DND-41 (cell line): ENCODE measurements around the gene TRAP1.

Experiments used
- ATAC-seq: fragments of 200-7000 bp; cut with Tn5 transposase; 3 replicates; pipeline ENCODE4 v1.9.1; 2021; ENCODE audit warnings: low read depth; ENCODE audit not compliant: insufficient read depth
- DNase-seq: peaks from one replicate; pipeline ENCODE4 v3.0.0-alpha.2; 2020
- H2AFZ ChIP-seq: 2 replicates; pipeline ENCODE4 v1.6.0; 2012; ENCODE audit warnings: low read depth, low read length
- H3K27ac ChIP-seq: 2 replicates; pipeline ENCODE4 v1.5.1; 2012; ENCODE audit warnings: low read length, inconsistent platforms
- H3K27me3 ChIP-seq: fragments of 200-600 bp; sonication (generic); 2 replicates; pipeline ENCODE4 v1.6.0; 2012; ENCODE audit warnings: low read length, mild to moderate bottlenecking, inconsistent platforms; ENCODE audit not compliant: insufficient read depth, poor library complexity
- H3K36me3 ChIP-seq: 2 replicates; pipeline ENCODE4 v1.5.1; 2012; ENCODE audit warnings: low read length, inconsistent platforms; ENCODE audit not compliant: insufficient read depth
- H3K4me1 ChIP-seq: 2 replicates; pipeline ENCODE4 v1.5.1; 2012; ENCODE audit warnings: mild to moderate bottlenecking, low read length; ENCODE audit not compliant: insufficient read depth
- H3K4me2 ChIP-seq: 2 replicates; pipeline ENCODE4 v1.6.0; 2012; ENCODE audit warnings: mild to moderate bottlenecking, moderate library complexity, low read length, inconsistent platforms; ENCODE audit not compliant: insufficient read depth
- H3K4me3 ChIP-seq, 2 experiments: fragments of 200-600 bp in 1 of 2; shearing (Covaris generic) in 1 of 2; 2 replicates each; pipeline ENCODE4 v1.5.1; 2012 to 2016; ENCODE audit warnings: inconsistent platforms in 2 of 2, low read length in 2 of 2, mild to moderate bottlenecking in 2 of 2, low read depth in 1 of 2, moderate library complexity in 1 of 2
- H3K79me2 ChIP-seq: 2 replicates; pipeline ENCODE4 v1.6.0; 2012; ENCODE audit warnings: low read length, inconsistent platforms; ENCODE audit not compliant: insufficient read depth
- H3K9ac ChIP-seq: 2 replicates; pipeline ENCODE4 v1.6.0; 2012; ENCODE audit warnings: low read depth, mild to moderate bottlenecking, inconsistent platforms, low read length, moderate library complexity
- H3K9me3 ChIP-seq: 2 replicates; pipeline ENCODE4 v1.5.1; 2012; ENCODE audit warnings: low read length, moderate library complexity, mild to moderate bottlenecking, inconsistent platforms; ENCODE audit not compliant: insufficient read depth, severe bottlenecking
- H4K20me1 ChIP-seq: 2 replicates; pipeline ENCODE4 v1.6.0; 2012; ENCODE audit warnings: low read length; ENCODE audit not compliant: insufficient read depth
- EZH2 ChIP-seq: IDR thresholded peaks from 3 replicates; pipeline ENCODE4 v1.6.1; 2012; ENCODE audit warnings: borderline replicate concordance, low read depth, mild to moderate bottlenecking, moderate library complexity, low read length, inconsistent platforms; ENCODE audit not compliant: severe bottlenecking
- TF ChIP-seq, protein P1 (sequence below): IDR thresholded peaks from 2 replicates; pipeline ENCODE4 v1.5.1; 2012; ENCODE audit warnings: borderline replicate concordance, low read length, moderate library complexity, mild to moderate bottlenecking; ENCODE audit not compliant: poor library complexity, severe bottlenecking; ENCODE audit errors: extremely low read depth

The TRAP1 gene

DNA sequence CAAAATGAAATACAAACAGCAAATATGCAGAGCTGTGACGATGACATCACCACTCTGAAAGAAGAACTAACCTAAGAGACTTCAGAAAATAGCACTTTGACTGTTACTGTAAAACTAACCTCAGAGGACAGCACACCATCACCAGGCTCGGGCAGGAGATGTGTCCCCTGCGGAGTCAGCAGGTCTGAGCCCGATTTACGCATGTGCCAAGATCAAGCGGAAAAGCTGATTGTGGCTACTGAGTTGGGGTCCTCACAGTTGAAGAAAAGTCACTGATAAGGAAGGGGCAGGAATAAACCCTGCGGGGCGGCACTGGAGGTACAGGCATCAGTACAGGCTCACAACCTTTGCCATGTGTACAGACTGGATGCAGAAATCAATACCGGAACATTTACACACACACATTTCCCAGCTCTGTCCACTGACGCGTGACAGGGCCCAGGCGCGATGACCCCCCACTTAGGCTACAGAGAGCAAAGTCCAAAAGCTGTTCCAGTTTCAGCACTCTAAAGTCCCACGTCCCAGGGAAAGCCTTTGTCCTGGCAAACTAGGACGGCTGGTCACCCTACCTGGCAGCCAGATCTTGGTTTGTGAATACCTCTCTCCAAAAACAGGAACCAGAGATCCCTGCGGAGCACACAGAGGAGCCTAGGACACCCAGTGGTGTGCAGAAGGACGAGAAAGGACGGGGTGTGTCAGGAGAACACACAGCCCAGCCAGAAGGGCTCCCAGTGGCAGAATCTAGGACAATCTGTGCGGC lies 21.5 kb downstream of the TRAP1 start:
- Histone ChIP-seq H3K79me2 (no peaks in the 10 kb centered on the region), H3K27ac (no peak overlapping the region), H3K36me3 (no peaks in the 10 kb centered on the region; the same call in 1 of the 2 replicates), H3K4me2 (no peak overlapping the region), H3K4me3 (no peak overlapping the region), H3K27me3 (peaks cover 11% of the 10 kb centered on the region), H4K20me1 (peaks cover 87% of the 10 kb centered on the region), H3K4me1 (peaks cover 20% of the 10 kb centered on the region), H3K9me3 (no peaks in the 10 kb centered on the region), H2AFZ (no peak overlapping the region), H3K9ac (no peak overlapping the region)
- ATAC-seq (no peak), DNase-seq (no peak)
- no peak for TF ChIP-seq EZH2
- TF ChIP-seq, protein P1, sequence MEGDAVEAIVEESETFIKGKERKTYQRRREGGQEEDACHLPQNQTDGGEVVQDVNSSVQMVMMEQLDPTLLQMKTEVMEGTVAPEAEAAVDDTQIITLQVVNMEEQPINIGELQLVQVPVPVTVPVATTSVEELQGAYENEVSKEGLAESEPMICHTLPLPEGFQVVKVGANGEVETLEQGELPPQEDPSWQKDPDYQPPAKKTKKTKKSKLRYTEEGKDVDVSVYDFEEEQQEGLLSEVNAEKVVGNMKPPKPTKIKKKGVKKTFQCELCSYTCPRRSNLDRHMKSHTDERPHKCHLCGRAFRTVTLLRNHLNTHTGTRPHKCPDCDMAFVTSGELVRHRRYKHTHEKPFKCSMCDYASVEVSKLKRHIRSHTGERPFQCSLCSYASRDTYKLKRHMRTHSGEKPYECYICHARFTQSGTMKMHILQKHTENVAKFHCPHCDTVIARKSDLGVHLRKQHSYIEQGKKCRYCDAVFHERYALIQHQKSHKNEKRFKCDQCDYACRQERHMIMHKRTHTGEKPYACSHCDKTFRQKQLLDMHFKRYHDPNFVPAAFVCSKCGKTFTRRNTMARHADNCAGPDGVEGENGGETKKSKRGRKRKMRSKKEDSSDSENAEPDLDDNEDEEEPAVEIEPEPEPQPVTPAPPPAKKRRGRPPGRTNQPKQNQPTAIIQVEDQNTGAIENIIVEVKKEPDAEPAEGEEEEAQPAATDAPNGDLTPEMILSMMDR = no peak

DNA sequence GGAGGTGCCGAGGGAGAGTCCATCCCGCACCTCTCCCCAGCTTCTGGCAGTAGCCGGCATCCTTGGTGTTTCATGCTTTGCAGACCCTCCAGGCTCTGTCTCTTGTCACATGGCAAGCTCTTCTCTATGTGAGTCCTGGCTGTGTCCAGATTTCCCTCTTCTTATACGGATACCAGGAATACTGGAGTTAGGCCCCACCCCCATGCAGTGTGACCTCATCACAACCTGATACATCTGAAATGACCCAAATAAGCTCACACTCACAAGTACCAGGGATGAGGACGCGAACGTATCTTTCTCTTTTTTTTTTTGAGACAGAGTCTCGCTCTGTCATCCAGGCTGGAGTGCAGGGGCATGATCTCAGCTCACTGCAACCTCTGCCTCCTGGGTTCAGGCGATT lies 23.3 kb downstream of the TRAP1 start:
- TF ChIP-seq, protein P1 = no peak
- no peak for TF ChIP-seq EZH2
- H3K27me3 ChIP-seq = peaks cover 11% of the 10 kb centered on the region
- H3K36me3 ChIP-seq = peaks cover 7% of the 10 kb centered on the region; the same call in 1 of the 2 replicates
- H3K79me2 ChIP-seq = no peaks in the 10 kb centered on the region
- peaks cover 82% of the 10 kb centered on the region for H4K20me1 ChIP-seq
- no peak overlapping the region for H3K27ac ChIP-seq
- no peak overlapping the region for H2AFZ ChIP-seq
- no peak overlapping the region for H3K4me3 ChIP-seq
- peaks cover 11% of the 10 kb centered on the region for H3K4me1 ChIP-seq
- H3K4me2 ChIP-seq = no peak overlapping the region
- no peak overlapping the region for H3K9ac ChIP-seq
- DNase-seq (no peak), ATAC-seq (no peak)
- no peaks in the 10 kb centered on the region for H3K9me3 ChIP-seq

DNA sequence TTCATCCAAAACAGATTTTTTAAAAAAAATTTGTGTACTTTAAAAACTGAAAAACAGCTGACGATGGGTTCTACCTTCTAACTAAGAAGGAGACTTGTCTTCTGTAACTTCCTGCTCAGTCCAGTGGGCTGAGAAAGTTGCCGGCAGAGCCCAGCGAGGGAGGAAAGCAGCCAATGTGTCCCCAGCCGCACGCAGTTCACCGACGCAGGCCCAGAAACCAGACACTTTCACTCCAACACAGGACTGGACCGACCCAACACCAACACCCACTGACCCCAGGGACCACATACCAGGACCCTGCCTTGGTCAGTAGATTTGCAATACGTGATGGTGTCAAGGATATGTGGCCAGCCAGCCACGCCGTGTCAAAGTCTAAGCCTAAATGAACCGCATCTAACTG lies 25.6 kb downstream of the TRAP1 start:
- TF ChIP-seq, protein P1 = no peak
- TF ChIP-seq EZH2 = no peak
- Histone ChIP-seq H3K4me3 (no peak overlapping the region), H3K79me2 (no peaks in the 10 kb centered on the region), H3K9me3 (no peaks in the 10 kb centered on the region), H2AFZ (no peak overlapping the region), H3K4me2 (no peak overlapping the region), H3K27ac (no peak overlapping the region), H3K36me3 (peaks cover 18% of the 10 kb centered on the region; the same call in 1 of the 2 replicates), H3K9ac (no peak overlapping the region), H3K4me1 (no peaks in the 10 kb centered on the region), H4K20me1 (peaks cover 70% of the 10 kb centered on the region), H3K27me3 (peaks cover 8% of the 10 kb centered on the region)
- no peak for ATAC-seq
- DNase-seq = no peak
